HG03469 (cell line): ENCODE measurements around the gene CISH.

ENCODE experiments used
- ATAC-seq: cut with Tn5 transposase; IDR thresholded peaks from one replicate; pipeline ENCODE4 v1.9.1; 2021; ENCODE audit warnings: mild to moderate bottlenecking, moderate library complexity, moderate number of reproducible peaks; ENCODE audit not compliant: unreplicated experiment

The CISH gene

GRCh38 chr3:50600141-50600753 is 11.3 kb downstream of the CISH start:
- no peak for ATAC-seq

GRCh38 chr3:50599716-50600118 is 11.9 kb downstream of the CISH start:
- ATAC-seq: no peak

- ATAC-seq: no peak
These were observed 12.4 kb downstream of the CISH start for GRCh38 chr3:50599115-50599715.

GRCh38 chr3:50594253-50594785 is 17.3 kb downstream of the CISH start:
- ATAC-seq: no peak

DNA sequence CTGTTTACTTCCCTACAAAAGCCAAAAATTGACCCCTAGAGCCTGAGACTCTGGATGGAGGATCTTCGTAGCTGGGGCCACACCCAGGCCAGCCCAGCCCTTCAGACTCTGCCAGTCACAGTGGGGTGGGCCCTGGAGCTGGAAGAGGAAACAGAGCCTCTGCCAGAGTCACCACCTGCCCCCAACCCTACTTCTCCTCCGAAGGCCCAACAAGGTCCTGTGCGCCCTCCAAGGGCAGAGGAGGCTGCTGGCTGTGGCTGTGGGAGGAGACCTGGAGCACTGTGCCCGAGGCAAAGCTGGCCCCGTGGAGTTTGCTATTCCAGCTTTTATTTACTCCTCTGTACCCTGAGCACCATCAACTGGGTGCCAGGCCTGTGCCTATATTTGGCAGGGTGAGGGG is 19.0 kb downstream of the CISH start:
- ATAC-seq: no peak

GRCh38 chr3:50591196-50591741 is 20.3 kb downstream of the CISH start:
- ATAC-seq: no peak

- ATAC-seq: no peak
These were observed 22.7 kb downstream of the CISH start for GRCh38 chr3:50588759-50589433.

DNA sequence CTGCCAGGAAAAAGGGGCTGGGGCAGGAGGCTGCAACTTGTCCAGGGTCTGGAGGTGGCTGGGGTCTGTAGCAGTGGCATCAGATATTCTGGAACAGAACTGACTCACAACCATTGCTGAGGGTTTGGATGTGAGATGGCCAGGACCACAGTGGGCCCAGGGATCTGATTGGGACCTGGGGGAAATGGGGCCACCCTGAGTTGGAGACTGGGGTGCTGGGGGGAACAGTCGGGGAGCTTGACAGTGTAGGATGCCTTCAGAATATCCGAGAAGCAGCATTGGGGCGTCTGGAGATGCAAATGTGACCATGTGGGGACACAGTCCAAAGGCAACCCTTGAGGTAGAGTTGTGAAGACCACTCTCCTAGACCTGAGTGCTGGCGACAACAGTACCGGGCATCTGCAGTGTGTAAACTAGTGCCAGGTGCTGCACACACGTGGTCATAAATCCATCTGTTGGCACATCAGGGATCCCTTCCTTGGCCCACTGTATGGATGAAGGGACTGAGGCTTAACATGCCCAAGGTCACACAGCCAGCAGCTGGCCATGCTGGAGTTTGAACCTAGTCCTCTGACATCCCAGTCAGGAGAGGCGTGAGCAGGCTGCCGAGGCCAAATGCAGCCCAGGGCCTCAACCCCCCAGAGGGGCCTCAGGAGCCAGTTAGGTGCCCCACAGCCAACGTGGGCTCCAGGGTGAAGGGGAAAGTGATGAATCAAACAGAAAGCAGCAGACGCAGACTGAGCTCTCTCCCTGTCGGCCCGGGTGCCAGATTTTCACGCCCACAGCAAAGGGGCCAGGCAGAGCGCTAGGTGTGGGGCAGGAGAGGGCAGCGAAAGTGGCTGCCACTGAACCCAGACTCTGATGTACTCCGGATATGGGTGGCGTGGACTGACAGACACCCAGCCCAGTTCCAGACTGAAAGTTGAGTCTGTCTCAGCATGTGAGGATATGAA is 23.5 kb downstream of the CISH start:
- no peak for ATAC-seq

DNA sequence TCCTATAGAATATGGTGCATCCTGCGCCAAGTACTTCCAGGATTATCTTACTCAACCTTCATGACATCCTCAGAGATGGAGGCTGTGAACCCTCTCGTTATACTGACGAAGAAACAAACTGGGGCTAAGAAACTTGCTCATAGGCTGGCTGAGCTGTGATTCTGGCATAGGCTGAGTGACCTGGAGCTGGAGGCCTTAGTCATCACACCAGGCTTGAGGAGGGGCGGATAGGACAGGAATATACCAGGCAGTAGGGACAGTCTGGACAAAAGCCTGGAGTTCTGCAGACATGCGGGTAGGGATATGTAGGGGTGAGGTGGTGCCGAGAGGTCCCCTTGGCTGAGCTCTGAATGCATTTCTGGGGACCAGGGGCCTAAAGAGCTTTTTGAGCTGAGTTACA is 24.2 kb downstream of the CISH start:
- ATAC-seq: no peak

DNA sequence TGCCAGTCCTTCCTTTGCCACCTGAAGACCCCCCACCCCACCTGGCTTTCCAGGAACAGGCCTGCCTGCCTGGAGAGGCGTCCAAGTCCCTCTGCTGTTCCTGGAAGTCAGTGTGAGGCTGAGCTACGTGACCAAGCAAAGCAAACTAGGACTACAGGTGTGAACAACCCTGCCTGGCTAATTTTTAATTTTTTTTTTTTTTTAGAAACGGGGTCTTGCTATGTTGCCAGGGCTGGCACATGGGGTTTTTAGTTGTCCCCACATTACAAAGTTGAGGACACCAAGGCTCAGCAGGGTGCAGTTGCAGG is 24.9 kb downstream of the CISH start:
- no peak for ATAC-seq

- ATAC-seq: no peak
These were observed 25.4 kb downstream of the CISH start for GRCh38 chr3:50585919-50586762.

DNA sequence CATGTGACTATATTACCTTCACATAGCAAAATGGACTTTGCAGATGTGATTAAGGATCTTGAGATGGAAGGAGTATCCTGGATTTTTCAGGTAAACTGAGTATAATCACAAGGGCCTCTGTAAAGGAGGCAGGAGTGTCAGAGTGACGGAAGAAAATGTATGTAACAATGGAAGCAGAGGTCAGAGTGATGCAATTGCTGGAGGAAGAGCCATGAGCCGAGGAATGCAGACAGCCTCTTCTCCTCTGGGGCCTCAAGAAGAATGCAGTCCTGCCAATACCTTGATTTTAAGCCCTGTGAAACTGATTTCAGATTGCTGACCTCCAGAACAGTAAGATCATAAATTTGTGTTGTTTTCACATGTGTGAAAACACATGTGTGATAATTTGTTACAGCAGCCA is 27.2 kb downstream of the CISH start:
- no peak for ATAC-seq

GRCh38 chr3:50583897-50584296 is 27.7 kb downstream of the CISH start:
- ATAC-seq: no peak

- ATAC-seq: no peak
These were observed 29.5 kb downstream of the CISH start for GRCh38 chr3:50582083-50582482.

GRCh38 chr3:50581459-50581842 is 30.1 kb downstream of the CISH start:
- no peak for ATAC-seq

- no peak for ATAC-seq
These were observed 30.7 kb downstream of the CISH start for GRCh38 chr3:50580683-50581458.

DNA sequence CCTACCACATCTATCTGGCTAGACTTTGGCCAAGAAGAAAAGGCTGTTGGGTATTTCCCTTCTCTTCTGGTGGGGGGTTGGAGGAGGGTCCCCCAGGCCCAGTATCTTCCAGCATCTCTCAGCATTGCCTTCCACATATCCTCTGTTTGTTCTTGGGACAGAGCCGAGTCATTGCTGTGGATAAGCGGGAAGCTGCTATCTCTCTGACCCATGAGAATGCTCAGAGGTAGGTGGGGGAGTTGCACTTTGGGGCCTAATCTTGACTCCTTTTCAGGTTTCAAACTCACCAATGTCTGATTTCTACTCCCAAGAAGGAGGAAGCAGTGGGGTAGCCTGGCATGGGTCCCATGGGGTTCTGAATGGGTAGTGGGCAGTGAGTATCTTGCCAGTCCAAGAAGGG is 34.2 kb downstream of the CISH start:
- ATAC-seq: no peak

DNA sequence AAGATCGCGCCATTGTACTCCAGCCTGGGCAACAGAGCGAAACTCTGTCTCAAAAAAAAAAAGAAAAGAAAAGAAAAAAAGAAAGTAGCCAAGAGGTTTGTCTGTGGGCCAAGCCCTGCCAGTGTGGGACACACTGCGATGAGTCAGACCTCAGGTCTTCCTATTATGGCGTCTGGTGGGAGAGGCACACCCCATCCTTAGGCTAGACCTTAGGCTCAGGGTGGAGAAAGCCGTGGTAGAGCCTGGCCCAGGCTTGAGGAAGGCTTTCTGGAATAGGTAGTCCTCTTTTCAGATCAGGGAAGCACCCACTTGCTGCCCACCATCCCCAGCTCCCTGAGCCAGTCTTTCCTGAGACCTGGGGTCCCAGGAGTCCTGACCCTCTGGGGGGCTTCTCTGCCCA is 36.2 kb downstream of the CISH start:
- ATAC-seq: no peak

DNA sequence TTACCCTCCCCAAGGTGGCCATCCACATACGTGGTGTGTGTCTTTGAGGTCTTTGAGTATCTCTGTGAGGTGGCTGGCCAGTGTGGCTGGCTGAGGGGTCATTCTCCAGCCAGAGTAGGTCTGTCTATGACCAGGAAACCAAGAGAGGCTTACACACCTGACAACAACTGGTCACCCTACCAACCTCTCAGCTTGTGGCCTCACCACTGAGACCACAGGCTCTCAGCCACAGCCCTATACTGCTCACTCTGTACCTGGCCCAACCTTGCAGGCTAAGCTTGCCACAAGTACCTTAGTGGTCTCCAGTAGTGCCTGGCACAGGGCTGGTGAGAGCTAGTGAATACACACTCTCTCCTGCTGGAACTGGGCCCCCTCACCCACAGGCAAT is 37.1 kb downstream of the CISH start:
- no peak for ATAC-seq
